ENCODE results near the gene NCDN. TPM values are rescaled to one million over a fixed set of nuclear protein-coding genes. Genes with fewer than 3 reads are reported as not detected.

The NCDN gene
- total RNA-seq, 6 experiments from 2014 or later: 43.4 to 63.2 (median 49.0) TPM

- DNase-seq: no peak
- Mint-ChIP-seq H3K9me3 (no peaks in the 10 kb centered on the region), H3K27me3 (ENCODE audit: insufficient read depth) (no peaks in the 10 kb centered on the region; the same call in 1 of the 2 replicates), H3K4me3 (no peak overlapping the region), H3K36me3 (ENCODE audit: low read depth) (no peaks in the 10 kb centered on the region), H3K27ac (no peak overlapping the region), H3K4me1 (ENCODE audit: low read depth) (no peaks in the 10 kb centered on the region)
- no peak for TF ChIP-seq CTCF (IDR thresholded peaks at IDR 0.05)
Observed at GRCh38 chr1:35590476-35591040, 33.0 kb downstream of the NCDN start.

- Mint-ChIP-seq H3K36me3 (ENCODE audit: low read depth) (no peaks in the 10 kb centered on the region), H3K4me1 (ENCODE audit: low read depth) (no peaks in the 10 kb centered on the region), H3K4me3 (no peak overlapping the region), H3K27me3 (ENCODE audit: insufficient read depth) (no peaks in the 10 kb centered on the region; the same call in 1 of the 2 replicates), H3K27ac (no peak overlapping the region), H3K9me3 (no peaks in the 10 kb centered on the region)
- DNase-seq: no peak
- TF ChIP-seq CTCF (IDR thresholded peaks at IDR 0.05): no peak
Observed at GRCh38 chr1:35591211-35591610, 33.6 kb downstream of the NCDN start.

DNA sequence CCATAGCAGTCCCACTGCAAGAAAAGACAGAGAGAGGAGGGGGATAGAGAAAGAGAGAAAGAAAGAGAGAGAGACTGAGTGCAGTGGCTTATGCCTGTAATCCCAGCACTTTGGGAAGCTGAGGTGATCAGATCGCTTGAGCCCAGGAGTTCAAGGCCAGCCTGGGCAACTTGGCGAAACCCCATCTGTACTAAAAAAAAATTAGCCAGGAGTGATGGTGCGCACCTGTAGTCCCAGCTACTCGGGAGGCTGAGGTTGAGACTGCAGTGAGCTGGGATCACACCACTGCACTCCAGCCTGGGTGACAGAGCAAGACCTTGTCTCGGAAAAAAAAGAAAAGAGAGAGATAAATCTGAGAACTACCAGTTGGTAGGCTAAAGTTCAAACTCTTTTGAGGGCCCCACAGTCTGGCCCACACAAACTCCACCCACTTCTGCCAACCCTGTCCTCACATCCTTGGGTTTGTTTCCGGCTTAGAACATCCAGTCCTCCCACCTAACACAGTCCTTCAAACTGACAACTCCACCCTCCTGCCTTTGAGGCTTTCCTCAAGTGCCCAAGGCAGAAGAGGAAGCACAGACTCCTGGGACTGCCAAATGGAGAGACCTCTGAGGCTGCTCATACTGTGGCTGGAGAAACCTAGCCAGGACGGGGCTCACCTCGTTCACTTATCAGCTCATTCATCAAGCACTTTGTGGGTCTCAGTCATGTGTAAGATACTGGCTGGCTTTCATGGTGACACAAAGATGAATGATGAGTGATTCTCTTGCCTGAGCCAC, 35.6 kb downstream of the NCDN start:
- H3K4me3 Mint-ChIP-seq: no peak overlapping the region

DNA sequence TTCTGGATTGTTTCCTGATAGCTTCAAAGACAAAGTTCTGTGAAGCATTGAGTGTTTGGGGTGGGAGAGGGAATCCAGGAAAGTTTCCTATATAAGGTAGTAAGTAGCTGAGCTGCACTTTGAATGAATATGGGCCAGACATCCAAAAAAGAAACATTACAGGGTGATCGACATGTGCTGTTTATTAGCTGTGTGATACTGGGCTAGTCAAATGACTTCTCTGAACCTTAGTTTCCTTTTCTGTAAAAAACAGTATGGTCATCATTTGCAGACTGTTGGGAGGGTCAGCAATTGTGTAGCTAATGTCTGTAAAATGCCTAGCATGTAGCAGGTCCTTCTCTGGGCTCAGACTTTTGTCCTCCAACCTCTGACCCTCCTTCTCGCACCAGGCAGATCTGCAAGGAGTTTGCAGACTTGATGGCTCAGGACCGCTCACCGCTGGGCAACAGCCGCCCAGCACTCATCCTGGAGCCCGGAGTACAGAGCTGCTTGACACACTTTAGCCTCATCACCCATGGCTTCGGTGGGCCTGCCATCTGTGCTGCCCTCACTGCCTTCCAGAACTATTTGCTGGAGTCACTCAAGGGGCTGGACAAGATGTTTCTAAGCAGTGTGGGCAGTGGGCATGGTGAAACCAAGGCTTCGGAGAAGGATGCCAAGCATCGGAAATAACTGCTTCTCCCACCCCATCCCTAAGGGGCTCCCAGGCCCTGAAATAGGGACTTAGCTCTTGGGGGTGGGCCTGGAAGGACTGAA, 36.6 kb downstream of the NCDN start:
- no peak overlapping the region for H3K27ac Mint-ChIP-seq

More for the DNA sequence above, 35.6 kb downstream of the NCDN start:
- no peak for TF ChIP-seq CTCF (IDR thresholded peaks at IDR 0.05)
- H3K9me3 Mint-ChIP-seq: no peaks in the 10 kb centered on the region
- no peak for DNase-seq
- peaks cover 2% of the 10 kb centered on the region; the same call in 1 of the 2 replicates for H3K27me3 Mint-ChIP-seq (ENCODE audit: insufficient read depth)
- H3K27ac Mint-ChIP-seq: no peak overlapping the region
- no peaks in the 10 kb centered on the region for H3K4me1 Mint-ChIP-seq (ENCODE audit: low read depth)
- H3K36me3 Mint-ChIP-seq (ENCODE audit: low read depth): no peaks in the 10 kb centered on the region

More for the DNA sequence above, 36.6 kb downstream of the NCDN start:
- DNase-seq: no peak
- peaks cover 2% of the 10 kb centered on the region; the same call in 1 of the 2 replicates for H3K27me3 Mint-ChIP-seq (ENCODE audit: insufficient read depth)
- no peaks in the 10 kb centered on the region for H3K4me1 Mint-ChIP-seq (ENCODE audit: low read depth)
- TF ChIP-seq CTCF (IDR thresholded peaks at IDR 0.05): no peak
- no peaks in the 10 kb centered on the region for H3K9me3 Mint-ChIP-seq
- H3K36me3 Mint-ChIP-seq (ENCODE audit: low read depth): peaks cover 1% of the 10 kb centered on the region; the same call in 1 of the 2 replicates
- H3K4me3 Mint-ChIP-seq: no peak overlapping the region

Measured in HFFc6 (cell line).